ENCODE data around the gene PPTC7. TPM values are rescaled to one million over a fixed set of nuclear protein-coding genes. Genes with fewer than 3 reads are reported as not detected.
A peak's percentile ranks its signal among the peaks of the same experiment; 100 is the strongest.

The PPTC7 gene
- total RNA-seq (2022) (26.0 and 27.8 TPM in 2 replicates), Bru-seq, nascent RNA (percentile 91 among the genes with signal in this experiment), BruChase-seq, experiment 1, labeled RNA remaining after a 6-hour chase (percentile 76 among the genes with signal in this experiment), BruChase-seq, experiment 2, labeled RNA remaining after a 2-hour chase (percentile 92 among the genes with signal in this experiment)
- long read RNA-seq, full-length matches to known transcripts: 5 of 16 reads
- long read RNA-seq, partial matches to known transcripts: 1 of 16 reads
- long read RNA-seq, other reads (novel, unspliced or antisense): 10 of 16 reads

- CTCF ChIA-PET: no interaction called here
- Mint-ChIP-seq H3K27me3 (ENCODE audit: unreplicated experiment) (no peaks in the 10 kb centered on the region), H3K36me3 (ENCODE audit: insufficient read depth, unreplicated experiment) (peaks cover 49% of the 10 kb centered on the region), H3K9me3 (ENCODE audit: low read depth, unreplicated experiment) (no peaks in the 10 kb centered on the region), H3K27ac (ENCODE audit: unreplicated experiment) (peak within 1 kb of the TSS; percentile 67), H3K4me3 (ENCODE audit: low read depth, unreplicated experiment) (peak within 1 kb of the TSS; percentile 98), H3K4me1 (ENCODE audit: low read depth, unreplicated experiment) (peaks cover 43% of the 10 kb centered on the region)
- no peak for TF ChIP-seq CTCF (IDR thresholded peaks at IDR 0.05; ENCODE audit: unreplicated experiment)
- DNase-seq: peak; percentile 97
- intact Hi-C loops (cut with micrococcal nuclease; ENCODE audit: unreplicated experiment): no loop called here
- TSS peak; percentile 47 for BruUV-seq (replicated peaks)
Observed at GRCh38 chr12:110583137-110584059, at the start of gene PPTC7. Gene PPTC7, minus strand, starts transcription at chr12:110583318. Its CDS starts 287 bp downstream, at chr12:110583031.

- no TSS peak for BruUV-seq (replicated peaks)
- CTCF ChIA-PET: interaction anchor here (0.7 kb wide), 2 partner anchors 19 to 125 kb away, joined by 3 to 4 read pairs; partner anchors contain the start of gene RAD9B
- TF ChIP-seq CTCF (IDR thresholded peaks at IDR 0.05; ENCODE audit: unreplicated experiment): no peak
- no peaks in the 10 kb centered on the region for H3K27me3 Mint-ChIP-seq (ENCODE audit: unreplicated experiment)
- intact Hi-C loops (cut with micrococcal nuclease; ENCODE audit: unreplicated experiment): no loop called here
- H3K9me3 Mint-ChIP-seq (ENCODE audit: low read depth, unreplicated experiment): no peaks in the 10 kb centered on the region
- no peaks in the 10 kb centered on the region for H3K4me1 Mint-ChIP-seq (ENCODE audit: low read depth, unreplicated experiment)
- H3K36me3 Mint-ChIP-seq (ENCODE audit: insufficient read depth, unreplicated experiment): peaks cover 8% of the 10 kb centered on the region
- H3K27ac Mint-ChIP-seq (ENCODE audit: unreplicated experiment): no peak overlapping the region
- no peak overlapping the region for H3K4me3 Mint-ChIP-seq (ENCODE audit: low read depth, unreplicated experiment)
- no peak for DNase-seq
Observed at GRCh38 chr12:110627500-110628195, 44.5 kb upstream of the PPTC7 start.

- H3K9me3 Mint-ChIP-seq (ENCODE audit: low read depth, unreplicated experiment): no peaks in the 10 kb centered on the region
- H3K4me1 Mint-ChIP-seq (ENCODE audit: low read depth, unreplicated experiment): no peaks in the 10 kb centered on the region
- CTCF ChIA-PET: interaction anchor here (0.9 kb wide), 1 partner anchor 28 kb away, joined by 3 read pairs; no protein-coding TSS in a partner anchor
- no peak overlapping the region for H3K27ac Mint-ChIP-seq (ENCODE audit: unreplicated experiment)
- no peak for TF ChIP-seq CTCF (IDR thresholded peaks at IDR 0.05; ENCODE audit: unreplicated experiment)
- H3K4me3 Mint-ChIP-seq (ENCODE audit: low read depth, unreplicated experiment): no peak overlapping the region
- DNase-seq: no peak
- no peaks in the 10 kb centered on the region for H3K36me3 Mint-ChIP-seq (ENCODE audit: insufficient read depth, unreplicated experiment)
- intact Hi-C loops (cut with micrococcal nuclease; ENCODE audit: unreplicated experiment): no loop called here
- BruUV-seq (replicated peaks): no TSS peak
- H3K27me3 Mint-ChIP-seq (ENCODE audit: unreplicated experiment): no peaks in the 10 kb centered on the region
Observed at GRCh38 chr12:110622582-110622981, 39.5 kb upstream of the PPTC7 start.

GRCh38 chr12:110619534-110619953, 36.4 kb upstream of the PPTC7 start:
- CTCF ChIA-PET: interaction anchor here (0.6 kb wide), 1 partner anchor 537 kb away, joined by 3 read pairs; no protein-coding TSS in a partner anchor
- no peak for TF ChIP-seq CTCF (IDR thresholded peaks at IDR 0.05; ENCODE audit: unreplicated experiment)
- Mint-ChIP-seq H3K9me3 (ENCODE audit: low read depth, unreplicated experiment) (no peaks in the 10 kb centered on the region), H3K36me3 (ENCODE audit: insufficient read depth, unreplicated experiment) (peaks cover under 1% of the 10 kb centered on the region), H3K4me1 (ENCODE audit: low read depth, unreplicated experiment) (peaks cover 5% of the 10 kb centered on the region), H3K27me3 (ENCODE audit: unreplicated experiment) (no peaks in the 10 kb centered on the region), H3K27ac (ENCODE audit: unreplicated experiment) (no peak overlapping the region), H3K4me3 (ENCODE audit: low read depth, unreplicated experiment) (no peak overlapping the region)
- intact Hi-C loops (cut with micrococcal nuclease; ENCODE audit: unreplicated experiment): loop anchor here (5.0 kb wide), 1 partner anchor 78 kb away; no protein-coding TSS in a partner anchor
- no peak for DNase-seq
- BruUV-seq (replicated peaks): no TSS peak
